ENCODE measurements around the gene CACNG1.
"Not testable (repeated sequence)": the region's sequence is repeated elsewhere in the genome, so short reads cannot be mapped to it uniquely, and the experiment has no call there.

CACNG1 gene

GRCh38 chr17:67025216-67025792 is 19.1 kb upstream of the CACNG1 start:
- DNase-seq: no peak

- DNase-seq: no peak
Measured at GRCh38 chr17:67026341-67026740, 18.0 kb upstream of the CACNG1 start.

GRCh38 chr17:67027031-67027628 is 17.2 kb upstream of the CACNG1 start:
- no peak for DNase-seq

- no peak for DNase-seq
Measured at GRCh38 chr17:67030641-67031040, 13.7 kb upstream of the CACNG1 start.

- no peak for DNase-seq
Measured at GRCh38 chr17:67032382-67032781, 12.0 kb upstream of the CACNG1 start.

GRCh38 chr17:67032985-67033384 is 11.4 kb upstream of the CACNG1 start:
- DNase-seq: no peak

GRCh38 chr17:67033613-67034012 is 10.7 kb upstream of the CACNG1 start:
- DNase-seq: no peak

GRCh38 chr17:67035131-67036083 is 8.9 kb upstream of the CACNG1 start:
- no peak for DNase-seq

- DNase-seq: no peak
Measured at GRCh38 chr17:67038861-67039365, 5.4 kb upstream of the CACNG1 start.

- no peak for DNase-seq
Measured at GRCh38 chr17:67040652-67041051, 3.7 kb upstream of the CACNG1 start.

GRCh38 chr17:67041119-67041518 is 3.2 kb upstream of the CACNG1 start:
- not testable (repeated sequence) for DNase-seq

GRCh38 chr17:67041531-67041930 is 2.8 kb upstream of the CACNG1 start:
- no peak for DNase-seq

- DNase-seq: no peak
Measured at GRCh38 chr17:67041941-67042899, 2.1 kb upstream of the CACNG1 start.

GRCh38 chr17:67043283-67043682 is 1.1 kb upstream of the CACNG1 start:
- DNase-seq: no peak

- DNase-seq: no peak
Measured at GRCh38 chr17:67044940-67045339, 586 bp downstream of the CACNG1 start.

- DNase-seq: no peak
Measured at GRCh38 chr17:67046398-67046797, 2.0 kb downstream of the CACNG1 start.

GRCh38 chr17:67047382-67047781 is 3.0 kb downstream of the CACNG1 start:
- DNase-seq: no peak

GRCh38 chr17:67049025-67049739 is 4.8 kb downstream of the CACNG1 start:
- DNase-seq: no peak

- DNase-seq: no peak
Measured at GRCh38 chr17:67050066-67050465, 5.7 kb downstream of the CACNG1 start.

- DNase-seq: no peak
Measured at GRCh38 chr17:67050471-67051154, 6.3 kb downstream of the CACNG1 start.

- no peak for DNase-seq
Measured at GRCh38 chr17:67051155-67051538, 6.8 kb downstream of the CACNG1 start.
